Raji (cell line): ENCODE measurements around the gene HOMER3.

Experiments used
- POLR2A ChIP-seq: IDR thresholded peaks from 2 replicates; pipeline ENCODE4 v1.6.1; 2011; ENCODE audit warnings: low read depth, low read length, control low read depth; ENCODE audit not compliant: insufficient read depth

Gene HOMER3

DNA sequence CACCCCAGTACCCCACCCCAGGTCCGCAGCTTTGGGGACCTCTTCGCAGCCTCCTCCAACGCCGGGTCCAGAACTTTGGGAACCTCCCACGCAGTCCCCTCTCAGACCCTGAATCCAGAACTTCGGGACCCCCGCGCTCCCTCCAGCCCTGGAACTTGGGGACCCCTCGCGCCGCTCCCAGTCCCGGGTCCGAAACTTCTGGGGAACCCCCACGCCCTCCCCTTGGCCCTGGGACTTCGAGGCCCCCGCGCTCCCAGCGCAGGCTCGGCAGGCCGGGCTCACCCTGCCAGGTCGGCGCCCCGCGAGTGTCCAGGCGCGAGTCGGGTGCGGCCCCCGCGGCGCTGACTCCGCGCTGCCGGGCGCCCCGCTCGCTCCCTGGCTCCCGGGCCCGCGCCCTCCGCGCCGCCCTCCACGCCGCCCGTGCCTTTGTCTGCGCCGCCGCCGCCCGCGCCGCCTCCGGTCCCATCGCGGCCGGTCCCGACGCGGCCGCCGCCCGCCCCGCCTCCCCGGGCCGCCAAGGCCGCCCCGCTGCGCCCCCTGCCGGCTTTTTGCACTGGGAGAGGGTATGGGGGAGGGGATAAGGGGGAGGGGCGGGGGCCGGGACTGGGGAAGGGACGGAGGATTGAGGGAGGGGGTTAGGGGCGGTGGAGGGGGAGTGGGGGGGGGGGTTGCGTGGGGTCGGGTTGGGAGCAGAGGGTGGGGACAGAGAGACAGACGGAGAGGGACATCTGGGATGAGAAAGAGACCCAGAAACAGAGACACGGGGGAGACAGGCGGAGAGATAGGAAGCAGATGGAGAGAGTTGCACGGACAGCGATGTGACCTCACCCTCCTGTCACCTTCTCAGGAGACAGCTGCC is at the start of gene HOMER3:
Gene HOMER3, minus strand, starts transcription at position 449 of the 859 bp plus-strand sequence. CDS start 2,235 bp downstream, outside the sequence.
- TF ChIP-seq POLR2A: no peak

DNA sequence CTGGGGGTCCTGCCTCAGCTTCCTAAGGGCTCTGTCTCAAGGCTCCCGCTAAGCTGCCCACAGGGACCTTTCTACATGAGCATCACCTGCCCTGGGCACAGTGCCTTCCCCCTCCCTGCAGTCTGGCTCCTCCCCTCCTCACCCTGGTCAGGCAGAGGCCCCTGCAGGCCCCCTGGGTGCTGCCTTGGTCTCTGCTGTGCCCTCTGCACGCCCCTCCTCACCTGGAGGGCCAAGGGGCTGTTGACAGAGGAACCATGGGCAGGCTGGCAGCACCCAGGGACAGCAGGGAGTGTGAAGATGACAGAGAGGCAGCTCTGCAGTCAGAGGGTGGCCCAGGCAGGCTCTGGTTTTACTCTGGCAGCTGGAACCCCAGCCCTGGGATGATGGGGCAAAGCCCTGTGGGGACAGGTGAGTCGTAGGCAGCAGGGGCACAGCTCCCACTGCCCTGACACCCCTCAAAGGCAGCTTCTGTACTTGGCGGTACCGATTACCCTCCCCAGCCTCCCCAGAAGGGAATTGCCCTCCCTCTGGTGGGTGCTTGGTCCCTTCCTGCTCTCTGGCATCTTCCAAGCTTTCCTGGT is 49.2 kb upstream of the HOMER3 start:
- TF ChIP-seq POLR2A: no peak

DNA sequence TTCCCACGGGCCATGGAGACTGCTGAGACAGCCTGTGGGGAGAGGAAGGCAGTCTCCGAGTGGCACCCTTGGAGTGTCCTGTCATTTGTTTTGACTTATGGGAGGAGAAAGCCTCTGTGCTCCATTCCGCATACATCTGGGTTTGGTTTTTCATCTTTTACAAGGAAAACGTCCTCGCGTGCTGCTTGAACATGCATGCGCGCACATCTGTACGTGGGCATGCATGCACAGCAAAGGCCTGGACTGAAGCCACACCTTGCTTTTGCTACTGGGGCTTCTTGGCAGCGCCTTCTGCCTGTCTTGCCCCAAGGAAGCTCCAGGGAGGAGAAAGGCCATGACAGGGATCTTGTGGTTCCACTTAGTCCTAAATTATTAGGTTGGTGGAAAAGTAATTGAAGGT is 48.3 kb upstream of the HOMER3 start:
- no peak for TF ChIP-seq POLR2A

- no peak for TF ChIP-seq POLR2A
Measured at GRCh38 chr19:18987456-18987855, 46.4 kb upstream of the HOMER3 start.

GRCh38 chr19:18985257-18985656 is 44.2 kb upstream of the HOMER3 start:
- no peak for TF ChIP-seq POLR2A

DNA sequence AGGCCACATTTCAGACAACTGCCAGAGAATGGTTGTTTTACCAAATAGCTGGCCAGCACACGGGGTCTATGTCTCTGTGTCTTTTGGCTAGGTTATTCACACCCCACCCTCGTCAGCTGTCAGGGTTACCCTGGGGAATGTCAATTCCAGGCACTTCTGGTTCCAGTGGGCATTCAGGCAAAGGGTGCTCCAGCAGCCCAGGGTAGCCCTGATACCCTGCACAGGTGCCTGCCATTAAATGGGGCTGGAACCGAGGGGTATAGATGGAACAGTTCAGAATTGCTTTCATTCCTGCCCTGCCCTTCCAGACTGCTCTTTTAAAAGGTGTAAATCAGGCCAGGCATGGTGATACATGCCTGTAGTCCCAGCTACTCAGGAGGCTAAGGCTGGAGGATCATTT is 43.2 kb upstream of the HOMER3 start:
- no peak for TF ChIP-seq POLR2A

GRCh38 chr19:18982669-18983068 is 41.7 kb upstream of the HOMER3 start:
- no peak for TF ChIP-seq POLR2A

GRCh38 chr19:18980432-18981020 is 39.5 kb upstream of the HOMER3 start:
- no peak for TF ChIP-seq POLR2A

DNA sequence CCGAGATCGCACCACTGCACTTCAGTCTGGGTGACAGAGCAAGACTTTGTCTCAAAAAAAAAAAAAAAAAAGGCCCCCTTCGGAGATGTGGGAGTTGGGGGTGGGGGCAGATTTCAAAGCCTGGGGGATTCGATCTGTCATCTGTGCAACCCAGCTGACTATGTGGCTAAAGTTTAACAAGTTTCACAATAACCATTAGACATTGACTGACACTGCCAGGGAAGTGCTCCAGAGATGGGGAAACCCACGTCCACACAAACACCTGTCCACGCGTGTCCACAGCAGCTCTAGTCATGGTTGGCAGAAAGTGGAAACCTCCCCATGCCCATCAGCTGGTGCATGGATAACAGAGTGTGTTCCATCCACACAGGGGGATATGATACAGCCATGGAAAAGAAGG is 37.6 kb upstream of the HOMER3 start:
- no peak for TF ChIP-seq POLR2A

DNA sequence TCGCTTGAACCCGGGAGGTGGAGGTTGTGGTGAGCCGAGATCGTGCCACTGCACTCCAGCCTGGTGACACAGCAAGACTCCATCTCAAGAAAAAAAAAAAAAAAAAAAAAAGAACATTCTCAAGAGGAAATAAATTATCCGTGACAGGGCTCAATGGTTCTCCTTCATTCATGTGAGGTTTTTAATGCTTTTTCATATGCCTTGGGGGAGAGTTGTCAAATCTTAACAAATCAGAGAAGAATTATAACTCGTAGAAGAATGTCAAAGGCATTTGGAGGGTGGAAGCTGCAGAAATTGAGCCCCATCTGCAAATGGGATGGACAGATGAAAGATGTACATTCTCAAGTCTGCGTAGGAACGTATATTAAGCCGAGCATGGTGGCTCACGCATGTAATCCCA is 34.9 kb upstream of the HOMER3 start:
- no peak for TF ChIP-seq POLR2A

DNA sequence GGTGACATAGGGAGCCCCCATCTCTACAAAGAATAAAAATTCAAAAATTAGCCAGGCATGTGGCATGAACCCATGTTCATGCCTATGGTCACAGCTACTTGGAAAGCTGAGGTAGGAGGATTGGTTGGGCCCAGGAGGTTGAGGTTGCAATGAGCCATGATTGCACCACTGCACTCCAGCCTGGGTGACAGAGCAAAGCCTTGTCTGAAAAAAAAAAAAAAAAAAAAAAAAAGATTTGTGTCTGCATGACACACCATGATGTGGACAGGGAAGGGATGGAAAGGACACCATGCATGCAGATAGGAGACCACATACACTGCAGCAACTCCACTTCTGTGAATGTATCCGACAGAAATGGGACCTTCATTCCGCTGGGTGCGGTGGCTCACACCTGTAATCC is 34.0 kb upstream of the HOMER3 start:
- TF ChIP-seq POLR2A: no peak

GRCh38 chr19:18972851-18973250 is 31.8 kb upstream of the HOMER3 start:
- TF ChIP-seq POLR2A: no peak

DNA sequence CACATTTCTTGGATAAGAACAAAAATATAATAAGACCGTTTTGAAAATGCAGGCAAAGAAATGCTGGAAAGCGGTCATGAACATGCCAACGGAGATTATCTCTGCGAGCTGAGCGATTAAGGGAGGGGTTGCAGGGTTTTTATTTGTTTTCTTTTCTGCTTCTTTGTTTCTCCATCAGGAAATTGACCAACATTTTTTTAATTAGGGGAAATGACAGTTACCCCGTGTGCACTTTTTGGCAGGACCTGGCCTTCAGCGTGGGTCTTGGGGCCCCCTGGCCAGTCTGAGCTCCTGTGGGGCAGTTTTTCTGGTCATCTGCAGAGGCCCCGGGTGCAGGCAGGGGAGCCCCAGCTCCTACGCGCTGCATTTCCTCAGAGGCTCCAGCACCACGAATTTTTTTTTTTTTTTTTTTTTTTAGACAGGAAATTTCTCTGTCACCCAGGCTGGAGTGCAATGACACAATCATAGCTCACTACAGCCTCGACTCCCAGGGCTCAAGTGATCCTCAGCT is 31.3 kb upstream of the HOMER3 start:
- TF ChIP-seq POLR2A: no peak

GRCh38 chr19:18969931-18970659 is 29.1 kb upstream of the HOMER3 start:
- TF ChIP-seq POLR2A: no peak

GRCh38 chr19:18967358-18968146 is 26.5 kb upstream of the HOMER3 start:
- no peak for TF ChIP-seq POLR2A

DNA sequence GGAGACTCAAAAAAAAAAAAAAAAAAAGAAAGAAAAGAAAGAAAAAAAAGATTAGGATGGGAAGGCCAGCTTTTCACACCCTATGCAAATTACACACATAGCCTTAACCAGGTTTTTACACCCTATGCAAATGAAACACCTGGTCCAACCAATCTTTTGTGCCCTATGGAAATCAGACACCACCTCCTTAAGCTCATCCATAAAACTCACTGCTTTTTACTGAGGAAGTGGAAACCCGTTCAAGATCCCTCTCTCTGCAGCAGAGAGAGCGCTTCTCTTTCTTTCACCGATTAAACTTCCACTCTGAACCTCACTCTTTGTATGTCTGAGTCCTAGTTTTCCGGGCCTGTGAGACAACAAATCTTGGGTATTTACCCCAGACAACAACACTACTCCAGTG is 25.3 kb upstream of the HOMER3 start:
- TF ChIP-seq POLR2A: no peak
